A549 (cell line): ENCODE data around the gene ACVR1B.

Experiments used
- CEBPB ChIP-seq, 2 experiments: fragments of >200 bp in 1 of 2; sonication (Bioruptor Twin) in 1 of 2; formaldehyde crosslinking in 1 of 2; IDR thresholded peaks; 2 replicates each; pipeline ENCODE4 v1.6.1; 2012 to 2016
- CTCF ChIP-seq: fragments of >200 bp; sonication (Bioruptor Twin); formaldehyde crosslinking; IDR thresholded peaks from 3 replicates; pipeline ENCODE4 v1.5.1; 2016
- EP300 ChIP-seq, 2 experiments: fragments of >200 bp; sonication (Bioruptor Twin); formaldehyde crosslinking; IDR thresholded peaks; 2 replicates in 1 of 2; 3 replicates in 1 of 2; pipeline ENCODE4 v1.6.1; 2016 to 2017
- HDAC2 ChIP-seq: fragments of 200-600 bp; sonication (generic); IDR thresholded peaks from 2 replicates; pipeline ENCODE4 v1.6.1; 2016
- MYC ChIP-seq: IDR thresholded peaks from 2 replicates; pipeline ENCODE4 v1.6.1; 2012; ENCODE audit warnings: mild to moderate bottlenecking, inconsistent platforms, low read length, improper control_type of control experiment, borderline replicate concordance
- PHF8 ChIP-seq: fragments of 200-600 bp; sonication (generic); IDR thresholded peaks from 2 replicates; pipeline ENCODE4 v1.6.1; 2016; ENCODE audit warnings: low read depth, mild to moderate bottlenecking, antibody characterized with exemption, moderate library complexity, borderline replicate concordance
- POLR2A ChIP-seq: IDR thresholded peaks from 2 replicates; pipeline ENCODE4 v1.6.1; 2012; ENCODE audit warnings: mild to moderate bottlenecking, low read length
- RARB ChIP-seq: fragments of 250-450 bp; sonication (Bioruptor Pico); IDR thresholded peaks from 2 replicates; pipeline ENCODE4 v1.8.0; 2021; ENCODE audit warnings: mild to moderate bottlenecking, moderate library complexity
- REST ChIP-seq: fragments of 200-600 bp; sonication (generic); IDR thresholded peaks from 2 replicates; pipeline ENCODE4 v1.6.1; 2016; ENCODE audit warnings: antibody characterized with exemption, mild to moderate bottlenecking, moderate library complexity
- USF2 ChIP-seq: fragments of 450-650 bp; IDR thresholded peaks from 2 replicates; pipeline ENCODE4 v1.6.1; 2014; ENCODE audit warnings: antibody characterized with exemption

GRCh38 chr12:51905471-51906429, 45.7 kb upstream of the ACVR1B start:
- TF ChIP-seq CTCF = no peak
- no peak for TF ChIP-seq MYC
- no peak for TF ChIP-seq POLR2A
- TF ChIP-seq PHF8 = no peak
- no peak for TF ChIP-seq REST
- no peak for TF ChIP-seq RARB (CRISPR knock-in tag)
- no peak for TF ChIP-seq CEBPB (IDR thresholded peaks at IDR 0.05)
- TF ChIP-seq USF2 = no peak
- TF ChIP-seq HDAC2 = no peak
- no peak for TF ChIP-seq EP300 (IDR thresholded peaks at IDR 0.05)
